ENCODE measurements around the gene C1orf35.

Gene C1orf35

DNA sequence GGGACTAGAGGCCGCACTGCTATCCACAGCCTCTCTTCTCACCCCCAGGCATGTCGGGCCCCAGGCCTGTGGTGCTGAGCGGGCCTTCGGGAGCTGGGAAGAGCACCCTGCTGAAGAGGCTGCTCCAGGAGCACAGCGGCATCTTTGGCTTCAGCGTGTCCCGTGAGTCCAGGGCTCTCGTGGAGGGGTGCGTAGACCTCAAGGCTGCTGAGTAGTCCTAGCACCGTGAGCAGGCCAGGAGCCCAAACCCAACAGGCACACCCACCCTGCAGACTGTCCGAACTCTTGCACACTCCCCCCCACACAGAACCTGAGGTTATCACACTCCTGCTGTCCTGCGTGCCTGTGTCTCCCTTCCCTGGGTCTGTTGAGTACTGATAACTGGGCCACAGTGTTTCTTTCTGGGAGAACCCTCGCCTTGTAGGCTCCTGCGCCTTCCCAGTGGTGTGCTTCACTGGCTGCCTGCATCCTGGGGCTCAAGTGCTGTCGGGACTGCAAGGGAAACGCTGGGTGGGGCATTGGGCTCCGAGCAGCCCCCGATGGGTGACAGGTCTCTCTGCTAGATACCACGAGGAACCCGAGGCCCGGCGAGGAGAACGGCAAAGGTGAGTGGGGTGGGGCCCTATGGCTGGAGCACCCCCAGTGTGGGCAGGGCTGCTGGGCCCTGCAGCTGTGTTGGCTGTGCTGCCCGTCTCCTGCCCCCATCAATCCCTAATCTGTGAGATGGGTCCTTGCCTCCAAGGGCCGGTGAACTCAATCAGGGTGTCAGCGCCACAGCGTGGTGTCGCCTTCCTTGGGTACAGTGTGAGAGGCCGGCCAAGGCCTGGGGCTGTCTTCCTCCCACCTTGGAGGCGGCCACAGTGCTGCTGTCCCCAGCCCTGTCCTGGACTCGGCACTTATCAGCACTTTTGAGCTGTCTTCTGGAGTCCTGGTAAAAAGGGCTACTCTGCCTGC, 42.6 kb upstream of the C1orf35 start:
- Mint-ChIP-seq H3K36me3 (peaks cover 21% of the 10 kb centered on the region), H3K4me3 (no peak overlapping the region), H3K4me1 (peaks cover 31% of the 10 kb centered on the region), H3K27ac (no peak overlapping the region), H3K9me3 (no peaks in the 10 kb centered on the region)
- ATAC-seq (no peak), DNase-seq (ENCODE audit: low spot score in 2 of 2) (no peak)

DNA sequence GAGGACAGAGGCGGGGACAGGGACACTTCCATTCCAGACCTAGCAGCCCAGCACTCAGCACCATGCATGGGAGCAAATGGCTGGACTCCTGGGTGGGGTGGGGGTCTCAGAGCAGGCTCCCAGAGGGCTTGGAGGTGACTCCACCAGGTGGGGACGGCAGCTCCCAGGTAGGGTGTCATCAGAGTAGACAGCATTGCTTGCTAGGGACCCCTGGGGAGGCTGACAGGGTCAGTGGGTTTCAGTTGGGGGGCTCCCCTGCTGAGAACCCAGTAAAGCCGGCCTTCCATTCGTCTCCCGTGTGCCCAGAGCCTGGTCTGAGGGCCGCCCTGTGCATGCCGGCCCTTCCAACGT, 41.8 kb upstream of the C1orf35 start:
- Mint-ChIP-seq H3K4me3 (no peak overlapping the region), H3K4me1 (peaks cover 31% of the 10 kb centered on the region), H3K27ac (peak overlapping the region; percentile 32), H3K9me3 (no peaks in the 10 kb centered on the region), H3K36me3 (peaks cover 25% of the 10 kb centered on the region)
- DNase-seq (ENCODE audit: low spot score in 2 of 2): no peak
- ATAC-seq: no peak

DNA sequence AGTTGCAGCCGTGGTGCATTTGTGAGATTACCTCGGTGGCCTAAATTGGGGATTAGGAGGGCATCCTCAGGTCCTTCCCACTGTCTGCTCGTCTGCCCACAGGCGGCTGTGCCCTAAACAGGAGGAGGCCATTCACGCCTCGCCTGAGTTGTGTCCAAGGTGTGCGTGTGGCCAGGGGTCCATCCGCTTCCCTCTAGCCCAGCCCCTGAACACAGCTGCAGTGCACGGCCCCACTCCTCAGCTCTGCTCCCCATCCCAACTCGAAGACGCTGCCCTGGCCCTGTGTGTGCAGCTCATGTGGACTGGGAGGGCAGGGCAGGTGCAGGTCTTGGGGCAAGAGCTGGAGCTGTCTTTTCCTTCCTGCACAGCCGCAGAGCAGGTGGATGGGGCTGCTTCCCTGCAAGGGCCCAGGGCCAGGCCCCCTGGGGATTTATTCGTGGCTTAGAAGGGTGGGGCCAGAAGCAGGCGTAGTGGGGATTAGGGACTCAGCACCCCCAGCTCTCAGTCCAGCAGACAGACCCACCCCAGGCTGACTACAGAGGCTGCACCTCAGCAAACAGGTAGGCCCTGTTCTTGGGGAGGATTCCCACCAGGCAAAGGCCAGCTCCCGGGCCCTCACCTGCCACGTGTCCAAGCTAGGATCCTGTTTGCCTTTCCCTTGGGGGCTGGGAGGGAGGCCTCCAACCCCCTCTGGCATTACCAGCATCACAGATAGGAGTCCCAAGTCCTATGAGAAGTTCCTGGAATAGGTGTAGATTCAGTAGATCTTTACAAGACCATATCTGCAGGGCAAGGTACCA, 41.3 kb upstream of the C1orf35 start:
- Mint-ChIP-seq H3K9me3 (no peaks in the 10 kb centered on the region), H3K36me3 (peaks cover 31% of the 10 kb centered on the region), H3K27ac (peak overlapping the region; percentile 32), H3K4me3 (peak overlapping the region; percentile 93), H3K4me1 (peaks cover 31% of the 10 kb centered on the region)
- ATAC-seq (no peak), DNase-seq (ENCODE audit: low spot score in 2 of 2) (no peak)

DNA sequence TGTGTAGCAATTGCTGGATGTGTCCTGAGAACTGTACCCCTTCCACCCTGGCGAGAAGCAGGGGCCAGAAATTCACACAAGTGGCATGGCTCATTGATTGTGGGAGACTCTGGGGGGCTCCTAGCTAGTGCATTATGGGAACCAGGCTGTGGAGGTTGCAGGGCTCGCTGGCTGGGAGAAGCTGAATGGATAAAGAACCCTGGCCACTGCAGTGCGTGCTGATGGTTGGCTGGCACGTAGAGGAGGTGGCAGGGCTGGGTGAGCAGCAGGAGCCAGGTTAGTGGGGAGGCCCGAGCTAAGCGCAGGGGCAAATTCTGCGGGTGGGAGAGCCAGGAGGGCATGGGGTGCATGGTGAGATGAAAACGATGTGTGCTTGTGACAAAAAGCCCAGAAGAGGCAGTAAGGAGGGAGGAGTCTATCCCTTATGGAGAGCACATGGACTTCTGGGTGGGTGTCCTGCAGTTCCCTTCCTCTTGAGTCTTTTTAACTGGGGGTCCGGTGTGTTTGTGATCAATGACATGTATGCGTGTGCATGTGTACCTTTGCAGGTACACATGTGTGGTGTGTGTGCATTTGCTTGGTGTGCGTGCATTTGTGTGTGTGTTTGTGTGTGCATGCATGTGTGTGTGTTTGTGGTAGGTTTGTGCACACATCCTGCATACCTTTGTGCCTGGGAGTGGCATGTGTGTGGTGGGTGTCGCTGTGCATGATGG, 40.5 kb upstream of the C1orf35 start:
- peak overlapping the region; percentile 93 for H3K4me3 Mint-ChIP-seq

DNA sequence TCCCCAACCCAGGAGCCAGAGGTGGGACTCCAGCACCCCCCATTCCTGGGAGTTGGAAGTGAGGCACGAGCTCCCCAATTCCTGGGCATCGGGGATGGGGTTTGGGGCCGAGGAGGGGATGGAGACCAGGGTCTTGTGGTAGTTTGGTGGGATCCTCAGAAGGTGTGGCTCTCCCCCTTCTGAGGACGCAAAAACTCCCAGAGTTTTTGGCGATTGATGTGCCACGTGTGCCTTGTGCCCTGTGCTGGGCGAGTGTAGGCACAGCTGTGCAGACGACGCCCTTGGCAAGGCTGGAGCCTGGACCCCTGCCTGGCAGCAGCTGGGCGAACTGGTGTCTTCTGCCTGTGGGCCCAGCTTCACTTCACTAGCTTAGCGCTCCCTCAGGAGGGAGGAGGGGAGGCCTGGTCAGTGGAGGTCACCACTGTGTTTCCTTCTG, 39.6 kb upstream of the C1orf35 start:
- Mint-ChIP-seq H3K9me3 (no peaks in the 10 kb centered on the region), H3K27ac (peak overlapping the region; percentile 84), H3K4me1 (peaks cover 31% of the 10 kb centered on the region), H3K4me3 (peak overlapping the region; percentile 93), H3K36me3 (peaks cover 31% of the 10 kb centered on the region)
- DNase-seq (ENCODE audit: low spot score in 2 of 2): no peak
- ATAC-seq: no peak

More for the DNA sequence above, 40.5 kb upstream of the C1orf35 start:
- Mint-ChIP-seq H3K27ac (peak overlapping the region; percentile 84), H3K36me3 (peaks cover 31% of the 10 kb centered on the region), H3K9me3 (no peaks in the 10 kb centered on the region), H3K4me1 (peaks cover 31% of the 10 kb centered on the region)
- ATAC-seq (no peak), DNase-seq (ENCODE audit: low spot score in 2 of 2) (no peak)

DNA sequence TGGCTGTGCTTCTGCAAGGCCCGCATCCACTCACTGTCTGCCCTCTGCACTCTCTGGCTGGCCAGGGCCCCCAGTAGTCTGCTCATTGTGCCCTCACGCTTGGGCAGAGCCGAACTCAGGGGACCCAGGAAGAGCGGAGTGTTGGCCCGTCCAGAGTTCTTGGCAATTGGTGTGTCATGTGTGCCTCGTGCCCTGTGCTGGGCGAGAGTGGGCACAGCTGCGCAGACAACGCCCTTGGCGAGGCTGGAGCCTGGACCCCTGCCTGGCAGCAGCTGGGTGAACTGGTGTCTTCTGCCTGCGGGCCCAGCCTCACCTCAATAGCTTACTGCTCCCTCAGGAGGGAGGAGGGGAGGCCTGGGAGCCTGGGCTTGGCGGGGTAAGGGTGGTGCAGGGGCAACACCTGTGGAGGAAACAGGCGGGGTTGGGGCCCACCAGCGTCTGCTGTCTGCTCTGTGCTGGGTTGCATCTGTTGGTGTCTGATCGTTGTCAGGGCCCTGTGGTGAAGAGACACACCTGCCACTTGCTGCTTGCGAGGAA, 39.1 kb upstream of the C1orf35 start:
- peak in 1 of 2 donors; percentile 49 for DNase-seq (ENCODE audit: low spot score in 2 of 2)
- Mint-ChIP-seq H3K4me3 (peak overlapping the region; percentile 93), H3K27ac (peak overlapping the region; percentile 84), H3K36me3 (peaks cover 31% of the 10 kb centered on the region), H3K4me1 (peaks cover 35% of the 10 kb centered on the region), H3K9me3 (no peaks in the 10 kb centered on the region)
- no peak for ATAC-seq

DNA sequence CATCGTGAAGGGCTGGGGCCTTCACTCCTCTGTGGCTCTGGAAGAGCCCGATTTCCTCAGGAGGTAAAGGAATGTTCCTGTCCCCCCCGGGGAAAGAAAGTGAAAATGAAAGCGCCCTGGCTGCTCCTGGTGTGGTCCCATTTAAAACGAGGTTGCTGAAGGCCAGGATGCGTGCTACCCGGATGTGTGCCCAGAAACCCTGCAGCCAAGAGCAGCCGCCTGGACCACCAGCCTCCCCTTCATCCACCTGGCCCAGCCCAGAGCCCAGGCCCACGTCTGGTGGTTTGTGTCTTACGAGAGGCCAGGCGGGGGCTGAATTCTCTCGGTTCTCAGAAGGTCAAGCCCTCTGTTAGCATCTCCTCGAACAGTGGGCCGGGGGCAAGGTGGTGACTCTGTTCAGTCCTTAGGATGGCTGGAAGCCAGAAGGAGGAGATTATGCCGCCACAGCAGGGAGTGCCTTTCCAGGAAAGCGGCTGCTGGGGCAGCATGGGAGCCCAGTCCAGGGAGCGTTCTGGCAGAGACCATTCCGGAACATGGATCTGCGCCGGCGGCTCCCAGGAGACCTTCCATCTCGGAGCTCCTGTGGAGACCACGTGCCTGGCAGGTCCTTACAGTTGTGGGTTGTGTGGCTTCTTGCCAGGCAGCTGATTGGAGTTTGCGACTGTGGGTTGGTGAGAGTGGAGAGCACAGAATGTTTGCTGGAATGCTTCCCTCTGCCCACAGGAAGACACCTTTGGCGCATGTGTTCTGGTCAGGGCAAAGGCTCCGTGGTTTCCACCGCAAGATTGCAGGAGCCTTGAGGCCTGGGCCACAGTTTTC, 38.3 kb upstream of the C1orf35 start:
- no peaks in the 10 kb centered on the region for H3K9me3 Mint-ChIP-seq
- peak in 1 of 2 donors; percentile 59 for DNase-seq (ENCODE audit: low spot score in 2 of 2)
- peak overlapping the region; percentile 84 for H3K27ac Mint-ChIP-seq
- H3K4me1 Mint-ChIP-seq: peaks cover 42% of the 10 kb centered on the region
- peaks cover 31% of the 10 kb centered on the region for H3K36me3 Mint-ChIP-seq
- no peak for ATAC-seq
- peak overlapping the region; percentile 93 for H3K4me3 Mint-ChIP-seq

DNA sequence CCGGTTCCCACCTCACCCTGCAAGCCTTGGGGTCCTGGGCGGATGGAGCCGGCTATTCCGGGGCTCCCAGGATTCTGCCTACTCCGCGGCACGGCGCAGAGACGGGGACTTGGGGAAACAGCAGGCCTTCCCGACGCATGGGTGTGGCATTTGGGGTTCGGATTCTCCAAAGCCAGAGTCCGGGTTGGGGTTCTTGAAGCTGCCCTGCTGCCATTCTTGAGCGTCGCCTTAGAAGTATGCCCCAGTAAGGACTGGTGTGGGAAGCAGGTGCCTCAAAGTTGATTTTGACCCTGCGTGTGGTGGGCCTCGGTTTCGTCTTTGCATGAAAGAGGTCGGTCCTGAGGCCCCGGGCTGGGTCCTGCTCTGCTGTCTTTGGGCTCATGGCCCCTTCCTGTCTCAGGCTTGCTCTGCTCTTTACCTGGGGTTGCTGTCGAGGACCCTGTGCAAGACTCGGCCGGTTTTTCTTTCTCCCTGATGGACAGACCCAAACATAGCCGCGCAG, 37.6 kb upstream of the C1orf35 start:
- DNase-seq (ENCODE audit: low spot score in 2 of 2) (peak in 1 of 2 donors; percentile 66), ATAC-seq (no peak)
- Mint-ChIP-seq H3K36me3 (peaks cover 31% of the 10 kb centered on the region), H3K4me3 (peak overlapping the region; percentile 93), H3K4me1 (peaks cover 46% of the 10 kb centered on the region), H3K27ac (peak overlapping the region; percentile 84), H3K9me3 (no peaks in the 10 kb centered on the region)

DNA sequence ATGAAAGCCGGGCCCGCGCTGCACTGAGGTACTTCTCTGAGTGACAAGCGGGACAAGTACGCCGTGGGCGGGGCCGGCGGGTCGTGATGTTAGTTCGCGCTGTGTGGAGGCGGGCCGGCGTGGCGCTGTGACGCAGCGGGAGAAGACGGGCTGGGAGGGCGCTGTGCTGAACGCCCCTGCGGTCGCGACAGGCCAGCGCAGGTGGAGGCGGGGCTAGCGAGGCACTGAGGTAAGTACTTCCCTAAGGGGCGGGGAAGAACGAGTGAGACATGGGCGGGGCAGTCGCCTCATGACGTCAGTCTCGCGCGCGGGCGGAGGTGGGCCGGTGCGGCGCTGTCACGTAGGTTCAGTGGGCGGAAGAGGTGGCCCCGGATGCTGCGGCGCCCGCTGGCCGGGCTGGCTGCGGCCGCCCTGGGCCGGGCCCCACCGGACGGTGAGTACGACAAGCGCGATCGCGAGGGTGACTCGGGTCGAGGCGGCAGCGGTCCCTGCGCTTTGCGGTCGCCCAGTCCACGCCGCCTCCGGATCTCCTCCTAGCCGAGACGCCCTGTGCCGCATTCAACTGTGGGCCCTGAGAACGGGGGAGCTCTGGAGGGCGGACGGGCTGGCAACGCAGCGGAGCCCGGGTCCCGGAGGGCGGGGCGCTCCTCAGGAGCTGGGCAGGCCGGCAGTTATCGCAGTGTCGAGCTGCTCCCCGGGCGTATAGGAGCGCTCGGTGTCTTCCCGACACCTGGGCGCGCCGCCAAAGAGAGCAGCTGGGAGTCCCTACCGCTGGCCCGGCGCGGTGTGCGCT, 37.0 kb upstream of the C1orf35 start, which contains the start of gene GUK1:
Gene GUK1, plus strand, starts transcription at position 349 of the 793 bp plus-strand sequence. Its CDS starts 24 bp downstream, at position 373.
- DNase-seq (ENCODE audit: low spot score in 2 of 2) (peak; percentile 99 to 100), ATAC-seq (peak; percentile 92)
- Mint-ChIP-seq H3K36me3 (peaks cover 31% of the 10 kb centered on the region), H3K27ac (peak within 1 kb of the TSS; percentile 84), H3K4me1 (peaks cover 46% of the 10 kb centered on the region), H3K9me3 (no peaks in the 10 kb centered on the region), H3K4me3 (peak within 1 kb of the TSS; percentile 93)

DNA sequence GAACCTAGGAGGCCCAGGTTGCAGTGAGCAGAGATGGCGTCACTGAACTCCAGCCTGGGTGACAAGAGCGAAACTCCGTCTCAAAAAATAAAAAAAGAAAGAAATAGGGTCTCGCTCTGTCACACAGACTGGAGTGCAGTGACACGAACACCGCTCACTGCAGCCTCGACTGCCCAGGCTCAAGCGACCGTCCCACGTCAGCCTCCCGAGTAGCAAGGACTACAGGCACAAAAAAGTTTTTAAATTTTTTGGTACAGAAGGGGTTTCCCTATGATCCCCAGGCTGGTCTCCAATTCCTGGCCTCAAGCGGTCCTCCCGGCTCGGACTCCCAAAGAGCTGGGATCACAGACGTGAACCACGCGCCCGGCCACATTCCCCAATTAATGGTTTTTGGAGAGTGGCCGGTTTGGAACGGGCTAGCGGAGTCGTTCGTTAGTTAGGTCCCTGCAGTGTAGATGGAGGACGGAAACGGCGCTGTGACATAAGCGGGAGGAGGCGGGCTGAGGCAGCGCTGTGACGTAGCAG, 36.3 kb upstream of the C1orf35 start:
- DNase-seq (ENCODE audit: low spot score in 2 of 2): no peak
- Mint-ChIP-seq H3K27ac (peak overlapping the region; percentile 84), H3K4me1 (peaks cover 40% of the 10 kb centered on the region), H3K9me3 (no peaks in the 10 kb centered on the region), H3K4me3 (peak overlapping the region; percentile 93), H3K36me3 (peaks cover 31% of the 10 kb centered on the region)
- ATAC-seq: no peak

DNA sequence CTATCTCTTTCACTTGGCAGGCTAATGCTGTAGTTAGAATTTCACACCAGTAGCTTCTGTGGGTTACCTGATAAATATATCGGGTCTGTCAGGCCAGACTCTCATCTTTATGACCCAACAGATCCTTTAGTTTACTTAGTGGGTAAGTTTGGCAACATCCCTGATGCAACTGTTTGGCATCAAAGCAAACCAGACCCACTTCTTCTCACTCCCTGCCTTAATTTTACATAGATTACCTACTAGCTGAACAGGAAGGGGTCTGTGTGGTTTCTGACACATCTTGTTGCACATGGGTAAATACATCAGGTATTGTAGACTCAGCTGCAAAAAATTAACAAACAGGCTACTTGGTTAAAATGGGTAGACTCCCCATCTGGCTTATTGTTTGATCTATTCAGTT, 33.8 kb upstream of the C1orf35 start:
- DNase-seq (ENCODE audit: low spot score in 2 of 2): no peak
- Mint-ChIP-seq H3K36me3 (peaks cover 13% of the 10 kb centered on the region), H3K4me1 (peaks cover 15% of the 10 kb centered on the region), H3K4me3 (no peak overlapping the region), H3K27ac (peak overlapping the region; percentile 63), H3K9me3 (no peaks in the 10 kb centered on the region)
- no peak for ATAC-seq

DNA sequence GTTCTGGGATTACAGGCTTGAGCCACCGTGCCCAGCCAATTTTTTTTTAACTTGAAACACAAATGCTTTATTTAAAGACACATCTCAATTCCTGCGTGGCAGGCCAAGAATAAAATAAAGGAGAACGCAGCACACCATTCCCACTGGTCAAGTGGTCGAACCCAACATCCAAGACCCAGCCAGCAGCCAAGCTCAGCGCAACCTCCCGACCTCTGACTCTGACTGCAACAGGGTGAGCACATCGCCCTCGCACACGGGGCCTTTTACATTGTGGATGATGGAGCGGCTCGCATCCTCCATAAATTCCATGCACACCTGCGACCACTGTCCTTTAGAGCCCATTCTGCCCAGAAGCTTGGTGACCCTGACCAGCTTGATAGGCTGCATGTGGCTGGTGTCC, 31.5 kb upstream of the C1orf35 start:
- DNase-seq (ENCODE audit: low spot score in 2 of 2) (no peak), ATAC-seq (no peak)
- Mint-ChIP-seq H3K4me3 (no peak overlapping the region), H3K4me1 (peaks cover 15% of the 10 kb centered on the region), H3K36me3 (peaks cover 2% of the 10 kb centered on the region), H3K27ac (peak overlapping the region; percentile 63), H3K9me3 (no peaks in the 10 kb centered on the region)

DNA sequence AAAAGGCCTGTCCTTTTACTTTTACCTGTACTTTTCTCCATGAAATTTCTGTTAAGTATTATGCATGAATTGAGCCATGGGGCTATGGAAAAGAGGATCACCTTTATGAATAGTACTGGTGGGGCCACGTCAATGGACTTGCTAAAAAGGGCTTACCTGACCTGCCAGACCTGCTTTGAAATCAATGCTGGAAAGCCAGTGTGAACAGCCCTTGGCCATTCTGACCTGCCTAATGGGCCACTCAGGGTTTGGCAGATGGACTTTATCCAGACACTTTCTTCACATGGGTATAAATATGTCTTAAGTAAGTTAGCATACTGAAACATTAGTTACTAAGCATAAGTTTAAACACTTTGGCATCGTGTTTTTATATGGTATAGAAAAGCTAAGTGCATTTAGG, 28.6 kb upstream of the C1orf35 start:
- H3K4me1 Mint-ChIP-seq: peaks cover 7% of the 10 kb centered on the region

More for the DNA sequence above, 28.6 kb upstream of the C1orf35 start:
- Mint-ChIP-seq H3K27ac (no peak overlapping the region), H3K9me3 (no peaks in the 10 kb centered on the region), H3K4me3 (no peak overlapping the region), H3K36me3 (no peaks in the 10 kb centered on the region)
- ATAC-seq: no peak
- no peak for DNase-seq (ENCODE audit: low spot score in 2 of 2)
